ENCODE results near the gene MLLT3.

The MLLT3 gene

GRCh38 chr9:20397348-20397747 lies 225.0 kb downstream of the MLLT3 start:
- Histone ChIP-seq H3K36me3 (ENCODE audit: insufficient read depth, low read length) (no peaks in the 10 kb centered on the region), H3K9ac (ENCODE audit: low read depth, low read length) (no peak overlapping the region), H3K4me1 (ENCODE audit: insufficient read depth, low read length) (peaks cover 5% of the 10 kb centered on the region; the same call in 1 of the 2 replicates), H3K9me3 (ENCODE audit: control insufficient read depth, insufficient read depth, low read length) (no peaks in the 10 kb centered on the region)

GRCh38 chr9:20396509-20396908 lies 225.8 kb downstream of the MLLT3 start:
- Histone ChIP-seq H3K9me3 (ENCODE audit: control insufficient read depth, insufficient read depth, low read length) (no peaks in the 10 kb centered on the region), H3K4me1 (ENCODE audit: insufficient read depth, low read length) (peaks cover 5% of the 10 kb centered on the region; the same call in 1 of the 2 replicates), H3K9ac (ENCODE audit: low read depth, low read length) (no peak overlapping the region), H3K36me3 (ENCODE audit: insufficient read depth, low read length) (no peaks in the 10 kb centered on the region)

- H3K9ac ChIP-seq (ENCODE audit: low read depth, low read length): no peak overlapping the region
- H3K9me3 ChIP-seq (ENCODE audit: control insufficient read depth, insufficient read depth, low read length): no peaks in the 10 kb centered on the region
- no peaks in the 10 kb centered on the region for H3K36me3 ChIP-seq (ENCODE audit: insufficient read depth, low read length)
- H3K4me1 ChIP-seq (ENCODE audit: insufficient read depth, low read length): peaks cover 5% of the 10 kb centered on the region; the same call in 1 of the 2 replicates
These were observed 226.6 kb downstream of the MLLT3 start for GRCh38 chr9:20395651-20396050.

GRCh38 chr9:20394969-20395368 lies 227.3 kb downstream of the MLLT3 start:
- H3K9me3 ChIP-seq (ENCODE audit: control insufficient read depth, insufficient read depth, low read length): no peaks in the 10 kb centered on the region

GRCh38 chr9:20391208-20391607 lies 231.1 kb downstream of the MLLT3 start:
- Histone ChIP-seq H3K4me1 (ENCODE audit: insufficient read depth, low read length) (no peaks in the 10 kb centered on the region), H3K9ac (ENCODE audit: low read depth, low read length) (no peak overlapping the region), H3K9me3 (ENCODE audit: control insufficient read depth, insufficient read depth, low read length) (no peaks in the 10 kb centered on the region), H3K36me3 (ENCODE audit: insufficient read depth, low read length) (no peaks in the 10 kb centered on the region)

More at GRCh38 chr9:20394969-20395368, 227.3 kb downstream of the MLLT3 start:
- Histone ChIP-seq H3K4me1 (ENCODE audit: insufficient read depth, low read length) (peaks cover 5% of the 10 kb centered on the region; the same call in 1 of the 2 replicates), H3K36me3 (ENCODE audit: insufficient read depth, low read length) (no peaks in the 10 kb centered on the region), H3K9ac (ENCODE audit: low read depth, low read length) (no peak overlapping the region)

- H3K9me3 ChIP-seq (ENCODE audit: control insufficient read depth, insufficient read depth, low read length): no peaks in the 10 kb centered on the region
- no peak overlapping the region for H3K9ac ChIP-seq (ENCODE audit: low read depth, low read length)
- no peaks in the 10 kb centered on the region for H3K36me3 ChIP-seq (ENCODE audit: insufficient read depth, low read length)
- H3K4me1 ChIP-seq (ENCODE audit: insufficient read depth, low read length): no peaks in the 10 kb centered on the region
These were observed 231.9 kb downstream of the MLLT3 start for GRCh38 chr9:20390400-20390799.

- no peaks in the 10 kb centered on the region for H3K9me3 ChIP-seq (ENCODE audit: control insufficient read depth, insufficient read depth, low read length)
- peaks cover 9% of the 10 kb centered on the region for H3K4me1 ChIP-seq (ENCODE audit: insufficient read depth, low read length)
- no peak overlapping the region for H3K9ac ChIP-seq (ENCODE audit: low read depth, low read length)
- H3K36me3 ChIP-seq (ENCODE audit: insufficient read depth, low read length): no peaks in the 10 kb centered on the region
These were observed 235.2 kb downstream of the MLLT3 start for GRCh38 chr9:20387062-20387461.

GRCh38 chr9:20384642-20385041 lies 237.7 kb downstream of the MLLT3 start:
- no peaks in the 10 kb centered on the region for H3K36me3 ChIP-seq (ENCODE audit: insufficient read depth, low read length)
- no peak overlapping the region for H3K9ac ChIP-seq (ENCODE audit: low read depth, low read length)
- H3K4me1 ChIP-seq (ENCODE audit: insufficient read depth, low read length): peaks cover 9% of the 10 kb centered on the region
- H3K9me3 ChIP-seq (ENCODE audit: control insufficient read depth, insufficient read depth, low read length): no peaks in the 10 kb centered on the region

- peaks cover 9% of the 10 kb centered on the region for H3K4me1 ChIP-seq (ENCODE audit: insufficient read depth, low read length)
- H3K9me3 ChIP-seq (ENCODE audit: control insufficient read depth, insufficient read depth, low read length): no peaks in the 10 kb centered on the region
- H3K9ac ChIP-seq (ENCODE audit: low read depth, low read length): no peak overlapping the region
- H3K36me3 ChIP-seq (ENCODE audit: insufficient read depth, low read length): no peaks in the 10 kb centered on the region
These were observed 239.7 kb downstream of the MLLT3 start for GRCh38 chr9:20382460-20383071.

GRCh38 chr9:20380546-20380945 lies 241.8 kb downstream of the MLLT3 start:
- Histone ChIP-seq H3K9ac (ENCODE audit: low read depth, low read length) (no peak overlapping the region), H3K36me3 (ENCODE audit: insufficient read depth, low read length) (no peaks in the 10 kb centered on the region), H3K4me1 (ENCODE audit: insufficient read depth, low read length) (peaks cover 9% of the 10 kb centered on the region), H3K9me3 (ENCODE audit: control insufficient read depth, insufficient read depth, low read length) (no peaks in the 10 kb centered on the region)

GRCh38 chr9:20379804-20380225 lies 242.5 kb downstream of the MLLT3 start:
- H3K4me1 ChIP-seq (ENCODE audit: insufficient read depth, low read length): peaks cover 9% of the 10 kb centered on the region
- no peaks in the 10 kb centered on the region for H3K9me3 ChIP-seq (ENCODE audit: control insufficient read depth, insufficient read depth, low read length)
- H3K36me3 ChIP-seq (ENCODE audit: insufficient read depth, low read length): no peaks in the 10 kb centered on the region
- no peak overlapping the region for H3K9ac ChIP-seq (ENCODE audit: low read depth, low read length)

GRCh38 chr9:20378851-20379250 lies 243.4 kb downstream of the MLLT3 start:
- H3K9me3 ChIP-seq (ENCODE audit: control insufficient read depth, insufficient read depth, low read length): no peaks in the 10 kb centered on the region
- H3K9ac ChIP-seq (ENCODE audit: low read depth, low read length): no peak overlapping the region
- H3K4me1 ChIP-seq (ENCODE audit: insufficient read depth, low read length): peaks cover 9% of the 10 kb centered on the region
- H3K36me3 ChIP-seq (ENCODE audit: insufficient read depth, low read length): no peaks in the 10 kb centered on the region

- Histone ChIP-seq H3K4me1 (ENCODE audit: insufficient read depth, low read length) (peaks cover 6% of the 10 kb centered on the region), H3K9ac (ENCODE audit: low read depth, low read length) (no peak overlapping the region), H3K9me3 (ENCODE audit: control insufficient read depth, insufficient read depth, low read length) (no peaks in the 10 kb centered on the region), H3K36me3 (ENCODE audit: insufficient read depth, low read length) (no peaks in the 10 kb centered on the region)
These were observed 244.5 kb downstream of the MLLT3 start for GRCh38 chr9:20377790-20378189.

GRCh38 chr9:20376731-20377375 lies 245.4 kb downstream of the MLLT3 start:
- H3K4me1 ChIP-seq (ENCODE audit: insufficient read depth, low read length): no peaks in the 10 kb centered on the region
- H3K36me3 ChIP-seq (ENCODE audit: insufficient read depth, low read length): no peaks in the 10 kb centered on the region
- no peaks in the 10 kb centered on the region for H3K9me3 ChIP-seq (ENCODE audit: control insufficient read depth, insufficient read depth, low read length)
- H3K9ac ChIP-seq (ENCODE audit: low read depth, low read length): no peak overlapping the region

GRCh38 chr9:20376042-20376441 lies 246.3 kb downstream of the MLLT3 start:
- Histone ChIP-seq H3K36me3 (ENCODE audit: insufficient read depth, low read length) (no peaks in the 10 kb centered on the region), H3K9me3 (ENCODE audit: control insufficient read depth, insufficient read depth, low read length) (no peaks in the 10 kb centered on the region), H3K9ac (ENCODE audit: low read depth, low read length) (no peak overlapping the region), H3K4me1 (ENCODE audit: insufficient read depth, low read length) (no peaks in the 10 kb centered on the region)

All from ES-I3 (cell line).